SK-N-MC (cell line): Measurements from ENCODE around the gene RASGEF1B.
"Not testable (repeated sequence)": the region's sequence is repeated elsewhere in the genome, so short reads cannot be mapped to it uniquely, and the experiment has no call there.

Source experiments
- EZH2 ChIP-seq: fragments of 200-600 bp; sonication (generic); IDR thresholded peaks from one replicate; pipeline ENCODE4 v1.6.1; 2017; ENCODE audit warnings: antibody characterized with exemption
- FOXP2 ChIP-seq: optimal IDR thresholded peaks from 2 replicates; pipeline ENCODE3; 2011; ENCODE audit warnings: mild to moderate bottlenecking, moderate library complexity; ENCODE audit not compliant: insufficient read depth; ENCODE audit errors: extremely low read length, control extremely low read depth
- POLR2AphosphoS5 ChIP-seq: IDR thresholded peaks from 2 replicates; pipeline ENCODE4 v1.6.1; 2012; ENCODE audit warnings: mild to moderate bottlenecking, low read depth, low read length, borderline replicate concordance

DNA sequence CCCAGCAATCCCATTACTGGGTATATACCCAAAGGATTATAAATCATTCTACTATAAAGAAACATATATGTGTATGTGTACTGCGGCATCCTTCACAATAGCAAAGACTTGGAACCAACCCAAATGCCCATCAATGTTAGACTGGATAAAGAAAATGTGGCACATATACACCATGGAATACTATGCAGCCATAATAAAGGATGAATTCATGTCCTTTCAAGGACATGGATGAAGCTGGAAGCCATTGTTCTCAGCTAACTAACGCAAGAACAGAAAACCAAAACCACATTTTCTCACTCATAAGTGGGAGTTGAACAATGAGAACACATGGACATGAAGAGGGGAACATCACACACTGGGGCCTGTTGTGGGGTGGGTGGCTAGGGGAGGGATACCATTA lies 7.9 kb upstream of the RASGEF1B start:
- not testable (repeated sequence) for TF ChIP-seq EZH2, POLR2AphosphoS5, FOXP2
